CD4-positive, alpha-beta T cell treated with Interleukin-10 for 1 hour (primary cell): ENCODE data around the gene RCAN2.
"Not testable (repeated sequence)": the region's sequence is repeated elsewhere in the genome, so short reads cannot be mapped to it uniquely, and the experiment has no call there.

ENCODE experiments used
- DNase-seq: peaks from one replicate; pipeline ENCODE4 v3.0.0-alpha.2; 2020

Gene RCAN2

DNA sequence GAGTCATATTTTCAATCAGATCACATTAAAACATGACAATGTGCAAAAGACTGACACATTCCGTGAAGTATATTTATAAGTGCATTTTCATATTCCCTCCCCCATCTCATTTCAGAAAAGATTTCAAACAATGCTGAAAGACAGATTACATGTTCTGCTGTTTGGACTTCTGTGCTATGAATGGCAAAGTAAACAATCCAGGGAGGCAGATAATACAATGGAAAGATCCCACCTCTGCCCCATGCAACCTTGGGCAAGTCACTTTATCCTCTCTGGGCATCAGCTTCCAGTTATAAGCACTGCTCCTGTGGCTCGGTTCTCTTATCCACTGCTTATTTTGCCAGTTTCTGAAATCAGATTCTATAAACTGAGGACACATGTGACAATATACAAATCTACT, 110.2 kb downstream of the RCAN2 start:
- no peak for DNase-seq

DNA sequence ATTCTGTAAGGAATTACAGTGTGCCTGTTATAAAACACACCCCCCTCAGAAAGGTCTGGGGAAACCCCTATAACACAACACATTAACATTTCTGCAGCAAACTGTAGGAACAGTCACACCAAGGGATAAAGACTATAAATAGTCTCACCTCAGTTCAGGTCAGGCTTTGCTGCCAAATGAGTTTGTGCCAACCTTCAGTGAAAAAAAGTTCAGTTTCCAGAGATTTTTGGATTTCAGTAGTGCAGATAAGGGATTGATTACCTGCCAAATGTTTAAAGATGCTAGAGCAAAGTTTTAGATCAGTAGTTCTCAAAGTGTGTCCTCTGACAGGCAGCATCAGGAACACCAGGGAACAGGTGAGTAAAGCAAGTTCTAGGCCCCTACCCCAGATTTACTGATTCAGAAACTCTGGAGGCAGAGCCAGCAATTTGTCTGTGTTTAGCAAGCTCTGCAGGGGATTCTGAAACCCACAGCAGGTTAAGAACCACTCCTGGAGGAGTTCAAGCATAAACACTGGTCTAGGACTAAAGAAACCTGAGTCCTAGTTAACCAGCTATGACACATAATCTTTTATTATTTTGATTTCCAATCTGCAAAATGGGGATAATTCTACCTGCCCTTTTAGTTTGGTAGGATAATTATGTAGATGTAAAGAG, 111.0 kb downstream of the RCAN2 start:
- DNase-seq: no peak

DNA sequence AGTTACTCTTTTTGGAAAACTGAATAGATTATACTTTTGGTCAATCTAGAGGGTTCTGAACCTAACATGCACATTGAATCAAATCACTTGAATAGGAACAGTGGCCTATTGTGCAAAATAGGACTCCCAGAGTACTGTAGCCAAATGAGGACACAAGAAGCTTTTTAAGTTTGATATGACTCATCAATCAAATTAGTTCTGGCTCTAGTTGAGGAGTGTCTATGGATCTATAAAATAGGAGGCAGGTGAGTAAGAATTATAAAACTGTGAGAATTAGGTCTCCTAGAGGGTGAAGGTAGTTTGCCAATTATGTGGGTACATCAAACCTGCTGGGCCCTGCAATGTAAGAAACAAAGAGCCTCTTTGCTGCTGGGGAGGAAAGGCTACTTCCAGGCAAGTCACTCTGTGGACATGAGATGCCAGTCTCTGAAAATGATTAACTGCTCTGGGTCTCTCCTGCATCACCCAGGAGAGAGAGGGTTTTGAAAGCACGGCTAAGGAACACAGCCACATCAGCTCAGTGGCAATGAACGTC, 112.3 kb downstream of the RCAN2 start:
- no peak for DNase-seq

DNA sequence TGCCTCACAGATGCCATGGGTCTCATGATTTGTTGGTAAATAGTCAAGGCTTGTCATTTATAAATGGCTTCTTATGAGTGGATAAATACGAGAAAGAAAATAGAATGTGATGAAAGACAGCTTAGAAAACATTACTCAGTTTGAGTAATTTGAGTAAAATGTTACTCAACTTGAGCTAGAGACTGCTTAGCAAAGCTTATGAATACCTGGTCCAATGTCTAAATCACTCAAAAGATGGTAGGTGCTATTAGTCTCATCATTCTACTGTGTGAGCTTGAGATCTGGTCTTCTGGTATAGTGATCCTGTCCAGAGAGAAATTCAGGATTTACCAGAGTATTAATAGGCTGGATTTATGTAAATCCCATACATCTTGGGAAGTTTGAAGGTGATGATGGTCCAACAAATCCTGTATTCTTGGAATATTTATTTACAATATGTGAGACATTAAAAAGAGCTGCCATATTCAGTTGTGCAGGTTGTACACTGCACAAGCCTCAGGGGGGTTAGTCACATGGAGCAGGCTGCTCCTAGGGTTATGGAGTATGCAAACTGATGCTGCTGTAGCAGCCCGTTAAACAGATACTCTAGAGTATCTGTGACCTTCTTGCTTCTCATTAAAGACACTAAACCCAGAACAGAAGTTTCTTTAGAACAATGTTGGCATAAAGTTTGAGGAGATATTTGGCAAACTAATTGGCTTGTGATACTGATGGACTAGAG, 112.9 kb downstream of the RCAN2 start:
- no peak for DNase-seq

DNA sequence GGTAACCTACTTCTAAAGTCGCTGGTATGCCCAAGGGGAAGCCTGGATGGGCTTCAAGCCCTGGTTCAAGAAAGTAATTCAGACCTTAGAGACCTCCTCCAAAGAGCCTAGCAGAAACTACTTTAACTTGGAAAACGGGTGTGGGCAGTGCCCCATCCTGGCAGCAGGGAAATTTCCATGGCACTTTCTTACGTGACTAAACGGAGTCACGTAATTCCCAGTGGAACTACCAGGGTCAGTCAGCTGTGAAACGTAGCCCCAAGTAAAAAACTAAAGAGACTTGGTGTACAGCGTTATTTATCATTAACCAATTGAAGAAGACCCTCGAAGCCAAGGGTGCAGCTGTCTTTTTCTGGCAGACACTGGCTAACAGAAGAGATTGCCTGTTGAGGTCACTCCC, 114.0 kb downstream of the RCAN2 start:
- DNase-seq: no peak

DNA sequence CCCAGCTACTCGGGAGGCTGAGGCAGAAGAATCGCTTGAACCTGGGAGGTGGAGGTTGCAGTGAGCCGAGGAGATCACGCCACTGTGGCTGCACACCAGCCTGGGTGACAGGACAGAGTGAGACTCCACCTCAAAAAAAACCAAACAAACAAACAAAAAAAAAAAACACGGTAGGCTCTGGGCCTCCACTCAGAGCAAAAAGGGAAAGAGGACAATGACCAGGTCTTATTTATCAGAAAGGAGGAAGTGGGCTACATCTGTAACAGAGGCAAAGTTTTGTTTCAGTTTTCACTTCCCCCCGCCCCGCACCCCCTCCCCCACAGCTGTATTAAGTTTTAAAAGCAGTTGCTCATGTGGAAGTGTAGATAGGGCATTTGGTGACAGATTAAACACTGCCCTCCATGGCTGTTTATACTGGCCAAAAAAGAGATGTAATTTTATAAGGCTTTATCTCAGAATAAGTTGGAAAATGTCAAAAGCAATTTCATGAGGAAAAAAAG, 114.6 kb downstream of the RCAN2 start:
- DNase-seq: no peak

DNA sequence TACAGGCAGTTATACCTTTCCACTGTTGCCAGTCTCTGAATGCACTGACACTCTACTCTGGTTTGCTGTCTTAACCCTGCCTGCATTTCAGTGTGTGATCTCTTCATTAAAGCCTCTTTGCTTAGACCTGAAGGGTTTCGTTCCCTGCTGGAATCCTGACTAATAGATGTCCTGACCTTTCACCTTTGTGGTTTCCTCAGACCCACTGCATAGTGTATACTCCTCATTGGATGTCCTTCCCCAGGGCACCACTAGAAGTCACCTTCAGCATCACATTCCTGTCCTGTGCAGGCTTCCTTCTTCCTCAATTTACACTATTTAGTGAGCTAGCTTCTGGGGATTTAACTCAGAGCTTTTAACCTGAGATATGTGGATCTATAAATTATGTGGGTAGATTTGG, 120.6 kb downstream of the RCAN2 start:
- no peak for DNase-seq

DNA sequence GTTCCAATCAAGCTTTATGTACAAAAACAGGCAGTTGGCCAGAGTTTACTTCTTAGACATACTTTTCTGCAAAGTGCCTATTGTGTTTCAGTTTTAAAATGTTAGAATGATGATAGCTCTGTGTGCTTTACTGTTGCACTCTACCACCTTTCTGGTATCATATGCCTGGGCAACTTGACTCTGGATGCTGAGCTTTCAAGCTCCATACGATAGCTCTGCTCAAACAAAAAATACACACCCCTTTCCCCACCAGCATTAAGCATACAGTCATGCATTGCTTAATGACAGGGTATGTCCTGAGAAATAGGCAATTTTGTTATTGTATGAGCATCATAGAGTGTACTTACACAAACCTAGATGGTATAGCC, 123.1 kb downstream of the RCAN2 start:
- no peak for DNase-seq

DNA sequence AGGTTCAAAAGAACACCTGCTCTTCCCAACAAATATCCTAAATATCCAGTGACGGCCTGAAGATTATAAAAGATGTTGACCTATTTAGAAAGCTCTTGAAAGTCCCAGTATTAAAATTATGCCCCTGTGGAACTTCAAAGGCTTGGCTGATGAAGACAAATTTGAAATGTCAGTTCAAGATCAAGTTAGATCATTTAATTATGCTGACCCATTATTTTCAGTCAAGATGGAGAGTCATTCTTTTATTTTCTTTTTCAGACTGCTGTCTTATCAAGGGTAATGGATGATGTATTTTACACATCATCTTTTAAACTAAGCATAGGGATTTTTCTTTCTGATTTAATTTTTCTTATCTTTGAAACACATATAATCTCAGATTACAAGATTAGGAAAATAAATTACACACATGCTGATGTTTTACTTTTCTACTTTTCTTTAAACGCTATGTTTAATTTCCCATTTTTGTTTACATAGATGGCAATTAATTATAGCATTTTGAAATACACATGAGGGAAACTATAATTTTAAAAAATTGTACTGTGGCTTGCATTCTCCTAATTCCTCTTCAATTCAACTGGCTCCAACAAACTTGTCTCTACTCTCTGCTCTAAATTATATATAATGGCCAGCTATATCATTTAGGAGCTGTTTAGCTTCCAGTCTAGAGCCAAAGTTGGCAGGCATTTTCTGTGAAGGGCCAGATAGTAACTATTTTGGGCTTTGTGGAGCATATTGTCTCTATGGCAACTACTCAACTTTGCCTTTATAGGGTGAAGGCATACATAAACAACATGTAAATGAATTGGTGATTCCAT, 123.7 kb downstream of the RCAN2 start:
- no peak for DNase-seq

DNA sequence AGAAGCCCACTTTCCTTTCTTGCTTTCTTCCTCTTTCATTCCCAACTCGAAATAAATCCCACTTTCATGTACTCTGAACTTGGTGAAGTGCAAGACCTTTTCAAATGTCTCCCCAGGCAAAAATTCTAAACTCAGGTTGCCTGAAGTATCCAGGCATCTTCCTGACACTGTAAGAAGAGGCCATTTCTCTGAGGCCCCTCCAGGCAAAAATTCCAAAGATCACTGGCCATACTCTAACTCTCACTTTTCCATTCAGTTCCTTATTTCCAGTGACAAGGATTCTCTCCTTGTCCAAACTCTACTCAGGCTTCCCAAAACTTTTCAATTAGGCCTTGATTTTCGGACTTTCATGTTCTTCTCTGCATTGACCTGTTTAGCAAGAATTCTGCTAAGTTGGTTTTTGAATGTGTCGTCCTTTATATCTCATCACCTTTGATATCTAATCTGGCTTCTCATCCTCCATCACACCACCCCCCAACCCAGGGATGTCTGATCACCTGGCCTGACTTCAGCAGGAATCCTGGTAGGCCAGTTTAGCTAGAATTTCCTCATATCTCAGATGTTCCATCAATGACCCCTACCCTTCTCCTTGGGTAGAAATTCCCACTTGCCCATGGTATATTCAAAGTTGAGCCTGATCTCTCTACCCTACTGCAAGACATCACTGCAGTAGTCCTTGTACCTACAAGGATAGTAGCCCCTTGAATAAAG, 124.9 kb downstream of the RCAN2 start:
- DNase-seq: no peak

DNA sequence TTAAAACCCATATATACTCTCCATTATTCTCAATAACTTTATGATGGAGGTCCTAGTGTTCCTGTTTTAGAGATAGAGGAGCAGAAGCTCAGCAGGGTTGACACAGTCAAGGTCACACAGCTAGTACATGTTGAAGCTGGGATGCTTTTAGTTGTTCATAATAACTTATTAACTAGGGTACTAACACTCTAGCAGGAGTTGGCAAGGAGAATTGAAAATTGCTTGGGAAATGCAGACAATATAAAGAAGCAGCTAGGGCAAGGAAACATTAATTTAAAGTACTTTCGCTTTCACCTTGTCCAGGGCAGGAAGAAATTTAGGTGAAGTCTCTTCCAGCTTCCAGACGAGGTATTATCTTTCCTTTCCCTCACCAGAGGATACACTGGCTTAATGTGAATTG, 133.7 kb downstream of the RCAN2 start:
- no peak for DNase-seq

DNA sequence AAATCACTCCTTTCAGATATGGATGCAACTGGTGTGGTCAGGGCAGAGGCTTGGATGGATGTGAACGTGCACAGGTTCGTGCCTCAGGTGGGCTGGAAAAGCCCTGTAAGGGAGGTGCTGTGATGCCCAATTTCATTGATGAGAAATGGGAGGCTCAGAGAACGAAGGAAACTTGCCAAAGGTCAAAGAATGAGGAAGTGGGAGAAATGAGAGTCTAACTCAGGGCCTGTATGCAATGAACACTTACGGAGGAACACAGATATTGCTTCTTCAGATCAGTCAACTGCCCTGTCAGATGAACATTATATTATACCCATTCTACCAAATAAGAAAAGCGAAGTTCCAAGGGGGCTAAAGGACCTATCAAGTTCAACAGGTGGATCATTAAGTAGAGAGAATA, 134.7 kb downstream of the RCAN2 start:
- no peak for DNase-seq

DNA sequence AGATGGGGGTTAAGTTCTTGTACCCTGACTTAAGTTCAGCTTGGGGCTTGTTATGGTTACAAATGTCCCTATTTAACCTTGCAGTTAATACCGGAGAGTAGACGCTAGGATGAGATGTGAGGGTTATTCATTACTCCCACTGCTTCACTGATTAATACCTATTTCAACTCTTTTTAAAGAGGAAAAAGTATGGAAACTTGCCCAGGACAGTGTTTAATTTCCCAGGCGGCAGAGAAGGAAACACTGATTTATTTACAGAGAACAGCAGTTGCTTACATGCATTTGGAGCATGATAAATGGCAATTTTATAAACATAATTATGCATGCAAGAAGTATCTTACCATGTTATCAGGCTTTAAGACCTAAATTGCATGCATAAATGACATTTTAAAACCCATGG, 137.7 kb downstream of the RCAN2 start:
- no peak for DNase-seq

DNA sequence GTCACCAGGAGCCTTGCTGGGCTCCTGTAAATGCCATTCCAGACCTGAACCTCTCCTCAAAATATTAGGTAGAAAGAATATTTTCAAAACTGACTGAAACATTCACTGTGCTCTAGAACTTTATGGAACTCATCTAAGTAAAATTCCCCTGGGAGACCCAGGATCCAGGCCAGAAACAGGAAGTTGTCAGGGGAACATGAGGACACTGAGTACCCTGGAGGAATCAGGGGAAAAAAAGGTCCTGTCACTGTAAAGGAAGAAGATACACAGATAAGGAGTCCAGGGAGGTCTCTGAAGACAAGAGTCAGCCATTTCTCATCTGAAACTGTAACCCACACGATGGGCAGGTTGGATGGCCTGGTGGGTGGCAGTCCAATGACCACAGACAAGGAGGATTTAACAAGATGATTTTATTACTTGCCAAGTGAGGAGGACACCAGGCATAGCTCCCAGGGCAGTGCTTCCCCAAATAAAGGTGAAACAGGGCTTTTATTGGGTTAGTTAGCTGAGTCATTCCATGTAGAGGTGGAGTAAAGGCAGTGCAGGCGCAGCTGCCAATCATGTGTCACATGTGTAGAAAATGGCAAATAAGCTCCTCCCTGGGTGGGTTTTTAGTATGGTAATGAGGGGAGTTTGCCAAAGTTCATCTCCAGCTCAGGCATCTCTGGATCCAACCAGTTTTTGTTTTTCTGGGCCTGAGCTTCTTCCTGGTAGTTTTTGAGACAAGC, 138.5 kb downstream of the RCAN2 start:
- no peak for DNase-seq

DNA sequence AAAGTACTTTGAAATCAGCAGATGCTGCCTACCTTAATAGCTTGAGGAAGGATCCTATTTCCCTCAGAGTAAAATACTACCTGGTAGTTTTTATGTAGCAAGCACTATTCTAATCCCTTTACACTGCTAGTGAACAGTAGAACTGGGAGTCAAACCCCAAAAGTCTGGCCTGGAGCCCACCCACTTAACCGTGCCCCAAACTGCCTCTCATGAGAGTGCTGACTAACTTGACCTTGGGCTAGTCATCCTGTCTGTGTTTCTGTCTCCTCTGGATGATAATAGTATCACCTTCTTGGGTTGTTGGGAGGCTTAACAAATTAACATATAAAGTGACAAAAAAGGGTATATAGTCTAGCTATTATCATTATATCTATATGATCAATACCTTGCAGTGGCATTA, 140.5 kb downstream of the RCAN2 start:
- DNase-seq: no peak

DNA sequence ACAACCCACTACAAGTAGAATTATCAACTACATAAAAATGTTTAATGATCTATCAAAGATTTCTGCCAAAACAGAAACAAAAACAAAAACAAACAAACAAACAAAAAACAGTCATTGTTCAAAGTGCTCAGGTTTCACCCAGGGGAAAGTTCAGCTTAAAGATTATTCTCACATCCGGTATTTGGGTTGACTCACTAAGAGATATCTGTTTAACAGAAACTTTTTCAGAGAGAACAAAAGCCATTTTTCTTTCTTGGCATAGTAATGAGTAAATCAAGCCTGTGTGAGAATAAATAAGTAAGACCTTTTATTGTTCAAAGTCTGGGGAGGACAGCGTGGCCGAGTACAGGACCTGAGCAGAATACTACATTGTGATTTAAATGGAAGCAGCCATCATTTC, 143.6 kb downstream of the RCAN2 start:
- no peak for DNase-seq

DNA sequence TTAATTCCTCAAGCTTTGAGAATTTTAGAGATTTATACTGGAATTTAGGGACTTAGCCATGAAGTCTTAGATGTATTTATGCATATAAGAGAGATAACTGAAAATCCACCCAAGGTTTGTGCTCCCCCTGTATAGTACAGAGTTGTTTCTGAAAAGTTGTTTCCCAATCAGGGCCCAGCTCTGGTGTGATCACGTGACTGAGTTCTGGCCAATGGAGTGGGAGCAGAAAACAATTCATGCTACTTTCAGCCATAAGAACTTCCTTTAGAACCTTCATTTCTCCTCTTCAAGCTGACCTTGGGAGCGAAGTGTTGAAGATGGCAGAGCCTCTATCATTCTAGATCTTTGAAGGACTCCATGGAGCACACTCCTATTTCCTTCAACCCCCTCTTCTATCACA, 151.0 kb downstream of the RCAN2 start:
- no peak for DNase-seq

DNA sequence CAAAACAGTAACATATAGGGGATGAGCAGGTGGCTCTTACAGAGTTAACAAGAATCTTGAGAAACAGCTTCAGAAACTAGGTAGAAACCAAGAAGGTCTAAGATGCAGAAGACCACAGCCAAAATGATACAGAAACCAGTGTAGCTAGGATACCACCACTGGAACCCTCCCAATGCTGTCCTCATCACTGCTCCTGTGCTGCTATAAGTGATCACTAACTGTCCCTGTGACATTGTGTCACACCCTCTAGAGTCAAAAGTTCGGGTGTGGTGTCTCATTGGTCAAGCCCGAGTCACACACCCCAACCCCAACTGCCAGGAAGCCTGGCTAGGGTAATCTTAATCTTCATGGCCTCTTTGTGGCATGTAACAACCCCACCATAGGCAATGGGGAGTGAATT, 153.1 kb downstream of the RCAN2 start:
- no peak for DNase-seq

DNA sequence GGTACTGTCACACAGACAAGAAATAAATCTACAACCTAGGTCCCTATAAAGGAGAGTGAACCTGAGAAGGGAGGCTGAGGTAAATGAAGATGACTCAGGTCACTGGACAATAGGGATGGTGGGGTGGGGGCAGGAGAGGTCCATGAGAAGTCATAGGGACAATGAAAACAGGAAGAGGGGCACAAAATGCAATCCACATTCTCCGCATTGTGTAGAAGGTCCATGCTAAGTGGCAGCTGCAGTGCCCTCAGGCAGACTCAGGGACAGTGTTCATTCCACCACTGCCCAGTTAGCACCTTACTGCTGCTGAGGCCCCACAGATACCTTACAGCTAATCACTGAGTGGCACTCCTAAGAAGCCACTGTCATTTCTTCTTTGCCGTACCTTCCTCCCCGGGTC, 156.8 kb downstream of the RCAN2 start:
- no peak for DNase-seq

DNA sequence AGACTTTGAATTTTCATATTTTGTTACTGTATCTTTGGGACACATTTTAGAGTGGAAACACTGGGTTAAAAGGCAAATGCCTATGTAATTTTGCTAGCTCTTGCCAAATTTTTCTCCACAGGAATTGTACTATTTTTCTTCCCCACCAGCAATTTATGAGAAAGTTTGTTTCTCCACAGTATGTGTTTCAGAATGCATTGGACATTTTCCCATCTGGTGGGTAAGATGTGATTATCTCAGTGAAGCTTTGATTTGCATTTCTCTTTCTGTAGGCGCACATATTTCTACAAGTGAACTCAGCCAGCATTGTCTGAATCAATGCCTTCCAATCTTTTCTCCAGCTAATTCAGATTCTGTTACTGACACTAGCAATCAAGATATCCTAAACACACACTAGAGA, 157.8 kb downstream of the RCAN2 start:
- no peak for DNase-seq

DNA sequence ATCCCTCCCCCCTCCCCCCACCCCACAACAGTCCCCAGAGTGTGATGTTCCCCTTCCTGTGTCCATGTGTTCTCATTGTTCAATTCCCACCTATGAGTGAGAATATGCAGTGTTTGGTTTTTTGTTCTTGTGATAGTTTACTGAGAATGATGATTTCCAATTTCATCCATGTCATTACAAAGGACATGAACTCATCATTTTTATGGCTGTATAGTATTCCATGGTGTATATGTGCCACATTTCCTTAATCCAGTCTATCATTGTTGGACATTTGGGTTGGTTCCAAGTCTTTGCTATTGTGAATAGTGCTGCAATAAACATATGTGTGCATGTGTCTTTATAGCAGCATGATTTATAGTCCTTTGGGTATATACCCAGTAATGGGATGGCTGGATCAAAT, 158.8 kb downstream of the RCAN2 start:
- DNase-seq: not testable (repeated sequence)

DNA sequence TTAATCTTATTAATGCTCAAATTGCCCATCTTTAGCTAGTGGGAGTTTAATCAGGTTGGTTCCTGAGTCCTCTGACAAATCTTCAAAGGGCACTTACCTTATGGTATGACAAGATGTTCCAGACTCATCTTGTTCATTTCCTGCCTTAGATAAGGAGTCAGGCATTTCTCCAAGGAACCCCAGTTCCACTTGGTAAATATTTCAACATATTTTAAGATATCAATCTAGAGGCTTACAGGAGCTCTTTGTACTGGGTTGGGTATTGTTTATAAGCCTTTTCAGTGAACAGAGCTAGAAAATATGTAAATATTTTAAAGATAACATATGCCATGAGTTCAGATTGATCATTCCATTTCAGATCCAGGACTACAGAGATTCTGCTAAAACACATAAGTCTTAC, 159.8 kb downstream of the RCAN2 start:
- no peak for DNase-seq
